Stomach (tissue), 9 donors: ENCODE data around the gene ZNF385C. TPM values are rescaled to one million over a fixed set of nuclear protein-coding genes. Genes with fewer than 3 reads are reported as not detected.
A peak's percentile ranks its signal among the peaks of the same experiment; 100 is the strongest.

Experiments
- DNase-seq, 2 donors: peaks; one replicate each; pipeline versions ENCODE4 v3.0.0 to v3.0.0-alpha.2; 2013 to 2019
- H3K27ac ChIP-seq, 5 donors: fragments of 200-600 bp in 4 of 5; sonication (generic) in 4 of 5; one replicate each; pipeline ENCODE4 v1.5.1; 2013 to 2019; ENCODE audit warnings: mild to moderate bottlenecking in 1 of 5, moderate library complexity in 1 of 5
- H3K27me3 ChIP-seq, 3 donors: fragments of 200-600 bp; sonication (generic); one replicate each; pipeline ENCODE4 v1.5.1; 2017 to 2019; ENCODE audit warnings: mixed run types in 1 of 3
- H3K36me3 ChIP-seq, 4 donors: fragments of 200-600 bp; sonication (generic); 1 replicate in 3 of 4; 2 replicates in 1 of 4; pipeline ENCODE4 v1.5.1; 2016 to 2019
- H3K4me1 ChIP-seq, 4 donors: fragments of 200-600 bp; sonication (generic); one replicate each; pipeline ENCODE4 v1.5.1; 2016 to 2019
- H3K4me3 ChIP-seq, 4 donors: fragments of 200-600 bp; sonication (generic) in 3 of 4; one replicate each; pipeline ENCODE4 v1.5.1; 2016 to 2019; ENCODE audit warnings: mild to moderate bottlenecking in 1 of 4
- H3K9me3 ChIP-seq, 4 donors: fragments of 200-600 bp; sonication (generic); one replicate each; pipeline ENCODE4 v1.5.1; 2016 to 2019
- EP300 ChIP-seq: sonication (generic); formaldehyde crosslinking; IDR thresholded peaks from one replicate; pipeline ENCODE4 v1.6.1; 2017; ENCODE audit warnings: antibody characterized with exemption
- POLR2A ChIP-seq, 4 donors: fragments of 450-650 bp; IDR thresholded peaks; one replicate each; pipeline ENCODE4 v1.6.1; 2016; ENCODE audit warnings: antibody characterized with exemption in 4 of 4, control low read depth in 2 of 4, mild to moderate bottlenecking in 1 of 4, moderate library complexity in 1 of 4
- POLR2AphosphoS5 ChIP-seq, 3 donors: sonication (generic); formaldehyde crosslinking; IDR thresholded peaks; one replicate each; pipeline ENCODE4 v1.6.1; 2016; ENCODE audit warnings: antibody characterized with exemption in 3 of 3
- WGBS, 5 donors: extraction: QIAGEN DNeasy Blood & Tissue Kit in 3 of 5; methylation state at CpG; one replicate each; pipeline versions ENCODE4 v1.1.5 to v1.1.7; 2013 to 2018; 5-methylcytosine and 5-hydroxymethylcytosine counted together
- intact Hi-C: fragments of 100-400 bp; cut with DNase I; formaldehyde crosslinking; loops from one replicate; pipeline ENCODE4 v1.15.1; 2023; ENCODE audit warnings: low total_unique reads
- polyA plus RNA-seq, 3 donors: library from polyadenylated mRNA; stranded (reverse); fragments of 200-250 nt; gene quantifications; one replicate each; pipeline ENCODE4 v1.2.3, GENCODE V29; 2013
- total RNA-seq, 5 donors: library from RNA; depleted of rRNA; stranded (reverse); fragments of >200 nt; gene quantifications; one replicate each; pipeline versions ENCODE4 v1.1.0 to v1.2.3, GENCODE V29; 2014 to 2016
- TF ChIP-seq, protein P1 (sequence below), 7 experiments: fragments of 450-650 bp in 4 of 7; fragments of 200-600 bp in 3 of 7; sonication (generic) in 3 of 7; IDR thresholded peaks; one replicate each; pipeline ENCODE4 v1.5.1; 2016 to 2019; ENCODE audit warnings: antibody characterized with exemption in 7 of 7, control low read depth in 2 of 7, mild to moderate bottlenecking in 1 of 7
- donor health status: healthy with polysubstance abuse.
- donor health status: Bipolar disorder and iron deficiency.
- donor health status: healthy.

The ZNF385C gene
- total and polyA plus RNA-seq, 8 donors: 0.31 to 1.4 (median 0.70) TPM; not detected in 4

DNA sequence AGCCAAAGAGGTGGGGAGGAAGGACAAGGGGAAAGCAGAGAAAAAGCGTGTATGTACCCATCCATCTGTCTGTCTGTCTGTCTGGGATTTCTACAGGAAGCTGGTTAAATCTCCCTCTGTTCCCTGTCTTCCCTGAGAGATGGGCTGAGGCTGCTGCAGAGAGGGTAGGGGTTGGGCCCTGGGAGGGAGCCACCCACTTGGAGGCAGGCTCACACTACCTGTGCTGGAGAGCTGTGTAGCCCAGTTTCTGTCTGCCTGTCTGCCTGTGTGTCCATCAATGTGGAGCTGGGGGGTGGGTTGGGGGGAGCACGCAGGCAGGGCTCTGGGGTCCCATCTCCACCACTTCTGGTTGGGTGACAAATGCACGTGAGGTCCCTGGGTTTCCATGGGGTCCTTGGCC is 29.3 kb downstream of the ZNF385C start:
- Histone ChIP-seq H3K4me3 (no peak overlapping the region), H3K27ac (no peak overlapping the region), H3K9me3 (no peaks in the 10 kb centered on the region), H3K27me3 (peaks cover 0 to 45% (median 27%) of the 10 kb centered on the region in 3 donors), H3K36me3 (no peaks in the 10 kb centered on the region), H3K4me1 (peaks cover 11 to 14% (median 12%) of the 10 kb centered on the region in 4 donors)
- intact Hi-C loops: no loop called here
- no peak for DNase-seq
- 65 to 74% (median 71%) methylated on average over 2 to 3 of the region's 3 CpGs for WGBS, 5 donors
- TF ChIP-seq POLR2AphosphoS5 (IDR thresholded peaks at IDR 0.05): no peak
- TF ChIP-seq, protein P1, sequence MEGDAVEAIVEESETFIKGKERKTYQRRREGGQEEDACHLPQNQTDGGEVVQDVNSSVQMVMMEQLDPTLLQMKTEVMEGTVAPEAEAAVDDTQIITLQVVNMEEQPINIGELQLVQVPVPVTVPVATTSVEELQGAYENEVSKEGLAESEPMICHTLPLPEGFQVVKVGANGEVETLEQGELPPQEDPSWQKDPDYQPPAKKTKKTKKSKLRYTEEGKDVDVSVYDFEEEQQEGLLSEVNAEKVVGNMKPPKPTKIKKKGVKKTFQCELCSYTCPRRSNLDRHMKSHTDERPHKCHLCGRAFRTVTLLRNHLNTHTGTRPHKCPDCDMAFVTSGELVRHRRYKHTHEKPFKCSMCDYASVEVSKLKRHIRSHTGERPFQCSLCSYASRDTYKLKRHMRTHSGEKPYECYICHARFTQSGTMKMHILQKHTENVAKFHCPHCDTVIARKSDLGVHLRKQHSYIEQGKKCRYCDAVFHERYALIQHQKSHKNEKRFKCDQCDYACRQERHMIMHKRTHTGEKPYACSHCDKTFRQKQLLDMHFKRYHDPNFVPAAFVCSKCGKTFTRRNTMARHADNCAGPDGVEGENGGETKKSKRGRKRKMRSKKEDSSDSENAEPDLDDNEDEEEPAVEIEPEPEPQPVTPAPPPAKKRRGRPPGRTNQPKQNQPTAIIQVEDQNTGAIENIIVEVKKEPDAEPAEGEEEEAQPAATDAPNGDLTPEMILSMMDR (IDR thresholded peaks at IDR 0.05): no peak

DNA sequence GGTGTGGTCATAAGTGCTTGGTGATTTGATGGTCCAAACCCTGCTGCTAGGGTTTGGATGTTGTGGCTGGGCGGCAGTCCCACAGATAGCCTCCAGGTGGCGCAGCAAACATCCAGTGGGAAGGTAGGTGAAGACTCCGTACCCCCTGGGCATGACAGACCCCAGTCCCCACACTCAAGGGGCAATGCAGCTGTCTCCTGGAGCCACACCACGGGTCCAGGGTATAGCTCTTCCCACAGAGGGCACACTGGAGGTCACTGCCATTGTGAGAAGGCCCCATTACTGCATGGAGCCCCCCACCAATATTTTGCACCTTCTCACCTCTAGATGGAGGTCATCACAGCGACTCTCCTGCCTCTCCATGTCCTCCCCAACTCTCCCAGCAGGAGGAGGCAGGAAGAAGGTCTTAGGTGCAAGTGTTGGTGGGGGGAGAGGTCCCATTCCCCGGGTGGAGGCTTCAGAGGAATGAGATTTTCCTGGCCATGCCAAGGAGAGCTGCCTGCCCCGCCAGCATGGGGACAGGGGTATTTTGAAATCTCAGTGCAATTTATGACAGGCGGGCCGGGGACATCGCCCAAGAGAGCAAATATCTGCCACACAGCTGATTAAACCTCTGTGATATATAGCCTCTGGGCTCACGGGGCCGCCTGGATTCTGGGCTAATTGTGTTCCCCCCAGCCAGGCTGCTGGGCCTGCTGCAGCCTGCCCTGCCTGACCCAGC is 30.7 kb downstream of the ZNF385C start:
- Histone ChIP-seq H3K27ac (no peak overlapping the region), H3K27me3 (peaks cover 0 to 31% (median 19%) of the 10 kb centered on the region in 3 donors), H3K4me1 (peaks cover 8 to 10% (median 9%) of the 10 kb centered on the region in 4 donors), H3K9me3 (no peaks in the 10 kb centered on the region), H3K36me3 (no peaks in the 10 kb centered on the region), H3K4me3 (no peak overlapping the region)
- peak; percentile 74 to 80 for DNase-seq
- intact Hi-C loops: no loop called here
- WGBS, 5 donors: 20 to 28% (median 27%) methylated on average over 11 to 12 of the region's 12 CpGs
- no peak for TF ChIP-seq POLR2A (IDR thresholded peaks at IDR 0.05)
- TF ChIP-seq, protein P1 (IDR thresholded peaks at IDR 0.05): peak in 5 of 7 experiments; percentile 82 to 98 (median 95)

DNA sequence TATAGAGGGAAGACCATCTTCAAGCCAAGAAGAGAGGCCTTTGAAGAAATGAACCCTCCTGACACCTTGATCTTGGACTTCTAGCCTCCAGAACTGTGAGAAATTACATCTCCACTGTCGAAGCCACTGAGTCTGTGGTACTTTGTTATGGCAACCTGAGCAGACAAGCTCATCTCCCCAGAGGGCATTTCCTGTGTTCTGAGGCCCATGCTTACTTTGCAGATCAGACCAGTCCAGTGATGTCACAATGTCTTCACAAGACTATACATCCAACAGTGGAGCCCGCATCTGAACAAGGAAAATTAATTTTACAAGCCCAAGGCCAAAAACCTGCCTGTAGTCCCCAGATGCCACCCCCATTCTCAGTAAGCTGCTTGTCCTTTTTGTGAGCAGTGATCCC is 33.1 kb downstream of the ZNF385C start:
- H3K27ac ChIP-seq: no peak overlapping the region
- TF ChIP-seq, protein P1 (IDR thresholded peaks at IDR 0.05): no peak
- TF ChIP-seq POLR2A (IDR thresholded peaks at IDR 0.05) (no peak), POLR2AphosphoS5 (IDR thresholded peaks at IDR 0.05) (no peak), EP300 (no peak)
- intact Hi-C loops: no loop called here
- 70 to 86% (median 81%) methylated on average over 2 of the region's 2 CpGs for WGBS, 5 donors
- no peak overlapping the region for H3K4me3 ChIP-seq
- no peaks in the 10 kb centered on the region for H3K4me1 ChIP-seq
- no peaks in the 10 kb centered on the region for H3K36me3 ChIP-seq
- peak in 1 of 2 donors; percentile 46 for DNase-seq
- no peaks in the 10 kb centered on the region for H3K9me3 ChIP-seq
- peaks cover 0 to 8% (median 0%) of the 10 kb centered on the region in 3 donors for H3K27me3 ChIP-seq

DNA sequence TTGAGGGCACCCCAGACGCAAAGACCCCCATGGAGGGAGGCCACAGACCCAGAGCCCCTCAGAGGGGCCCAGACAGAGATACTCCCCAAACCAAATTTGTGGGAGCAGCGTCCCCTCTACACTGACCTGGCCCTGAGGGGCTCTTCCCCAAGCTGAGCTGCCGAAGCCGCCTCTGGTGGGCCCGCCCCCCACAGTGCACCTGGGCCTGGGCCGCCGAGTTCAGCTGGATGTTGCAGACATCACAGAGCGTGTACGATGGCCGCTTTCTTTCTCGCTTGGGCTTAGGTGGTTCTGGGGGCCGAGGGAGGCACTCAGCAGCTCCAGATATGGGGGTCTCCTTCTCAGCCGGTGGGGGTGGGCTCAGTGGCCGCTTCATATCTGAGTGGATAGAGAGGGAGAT is 35.6 kb downstream of the ZNF385C start:
- no peaks in the 10 kb centered on the region for H3K9me3 ChIP-seq
- H3K27ac ChIP-seq: no peak overlapping the region
- intact Hi-C loops: no loop called here
- H3K4me3 ChIP-seq: no peak overlapping the region
- DNase-seq: no peak
- H3K27me3 ChIP-seq: peaks cover 0 to 12% (median 0%) of the 10 kb centered on the region in 3 donors
- H3K4me1 ChIP-seq: no peaks in the 10 kb centered on the region
- no peaks in the 10 kb centered on the region for H3K36me3 ChIP-seq
- WGBS, 5 donors: 83 to 88% (median 87%) methylated on average over 12 to 14 of the region's 14 CpGs
- TF ChIP-seq EP300 (no peak), POLR2AphosphoS5 (IDR thresholded peaks at IDR 0.05) (no peak), POLR2A (IDR thresholded peaks at IDR 0.05) (no peak)
- TF ChIP-seq, protein P1 (IDR thresholded peaks at IDR 0.05): no peak
